K562 (cell line): ENCODE data around the gene PTPN11. TPM values are rescaled to one million over a fixed set of nuclear protein-coding genes. Genes with fewer than 3 reads are reported as not detected.

Experiments used
- ADNP ChIP-seq: fragments of 200-800 bp; sonication (Bioruptor generic); IDR thresholded peaks from 2 replicates; pipeline ENCODE4 v1.6.1; 2016; ENCODE audit warnings: missing genetic modification characterization, missing compliant biosample characterization
- CBFA2T3 ChIP-seq: fragments of 450-650 bp; IDR thresholded peaks from 2 replicates; pipeline ENCODE4 v1.6.1; 2017
- LEF1 ChIP-seq: fragments of 450-650 bp; IDR thresholded peaks from 2 replicates; pipeline ENCODE4 v1.6.1; 2016; ENCODE audit warnings: mild to moderate bottlenecking
- PPARD ChIP-seq: fragments of 250-450 bp; sonication (Bioruptor Pico); IDR thresholded peaks from 2 replicates; pipeline ENCODE4 v1.8.0; 2022; ENCODE audit warnings: inconsistent platforms, mild to moderate bottlenecking, moderate library complexity
- ZNF311 ChIP-seq: fragments of 250-450 bp; sonication (Bioruptor Pico); IDR thresholded peaks from 2 replicates; pipeline ENCODE4 v1.4.0; 2020; ENCODE audit warnings: mild to moderate bottlenecking, moderate library complexity
- polyA plus RNA-seq, 8 experiments: library from polyadenylated mRNA; depleted of rRNA in 4 of 8; stranded (reverse) in 5 of 8; unstranded in 3 of 8; fragments of >200 nt; fragmentation: Nextera tagmentation in 2 of 8; fragmentation: Illumina TruSeq in 1 of 8; extraction: Ambion mirVana in 2 of 8; extraction: Trizol in 1 of 8; gene quantifications; 2 replicates each; pipeline versions ENCODE4 v1.2.1 to v1.2.3, GENCODE V29; 2011 to 2014; ENCODE audit warnings: inconsistent platforms in 1 of 8, missing spikeins in 1 of 8
- total RNA-seq, 7 experiments: library from RNA; depleted of rRNA in 6 of 7; stranded (reverse); fragments of >200 nt in 6 of 7; fragmentation: Illumina TruSeq in 2 of 7; extraction: Trizol in 2 of 7; gene quantifications; 2 replicates each; pipeline versions ENCODE4 v1.2.1 to v1.2.3, GENCODE V29; 2011 to 2021; ENCODE audit warnings: low replicate concordance in 1 of 7
- TF ChIP-seq, protein P1 (sequence below): fragments of 250-450 bp; sonication (Bioruptor Pico); IDR thresholded peaks from 2 replicates; pipeline ENCODE4 v1.8.0; 2022; ENCODE audit warnings: inconsistent platforms
- TF ChIP-seq, protein P2 (sequence below): fragments of 450-650 bp; IDR thresholded peaks from 2 replicates; pipeline ENCODE4 v1.6.1; 2016
- TF ChIP-seq, protein P3 (sequence below): fragments of 450-650 bp; IDR thresholded peaks from 2 replicates; pipeline ENCODE4 v1.7.1; 2018; ENCODE audit warnings: mild to moderate bottlenecking, low read depth; ENCODE audit not compliant: partially characterized antibody

The PTPN11 gene
- total and polyA plus RNA-seq, 9 of the 15 experiments (the other 6 are each of a cell fraction or from before 2014, with no cell fraction given): 22.5 to 126 (median 79.7) TPM

DNA sequence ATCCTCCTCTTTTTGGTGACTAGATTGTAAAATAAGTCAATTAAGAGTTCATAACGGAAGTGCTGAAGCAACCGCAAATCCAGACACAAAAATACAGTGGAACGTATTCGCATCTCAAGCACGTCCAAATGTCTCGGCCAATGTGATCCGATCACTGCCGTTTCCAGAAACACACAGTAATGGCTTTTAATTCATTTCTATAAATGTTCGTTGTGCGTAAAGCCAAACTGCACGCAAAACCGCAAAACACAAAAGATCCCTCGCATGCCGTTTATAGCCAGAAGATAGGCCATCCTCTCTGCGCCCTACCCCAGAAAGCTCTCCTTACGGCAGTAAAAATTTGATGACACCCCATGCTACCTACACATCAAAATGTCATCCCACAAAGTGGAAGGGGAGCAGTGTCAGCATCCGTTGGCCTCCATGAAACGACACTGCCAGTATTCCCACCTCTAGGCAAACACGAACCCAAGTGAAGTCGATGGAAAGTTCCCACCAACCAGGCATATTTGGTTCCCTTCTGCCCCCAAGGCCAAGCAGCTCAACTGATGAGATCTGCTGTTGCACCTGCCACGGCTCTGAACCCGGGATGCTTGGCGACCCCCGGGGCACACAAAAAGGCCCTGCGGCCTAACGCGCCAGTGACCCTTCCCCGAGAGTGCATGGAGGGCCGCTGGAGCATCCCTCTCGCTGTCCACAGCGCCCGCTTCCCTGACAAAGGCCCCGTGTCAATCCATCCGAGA lies 37.9 kb upstream of the PTPN11 start (continued):
- no peak for TF ChIP-seq ADNP (tag)
- TF ChIP-seq PPARD (CRISPR knock-in tag): no peak
- TF ChIP-seq, protein P1, sequence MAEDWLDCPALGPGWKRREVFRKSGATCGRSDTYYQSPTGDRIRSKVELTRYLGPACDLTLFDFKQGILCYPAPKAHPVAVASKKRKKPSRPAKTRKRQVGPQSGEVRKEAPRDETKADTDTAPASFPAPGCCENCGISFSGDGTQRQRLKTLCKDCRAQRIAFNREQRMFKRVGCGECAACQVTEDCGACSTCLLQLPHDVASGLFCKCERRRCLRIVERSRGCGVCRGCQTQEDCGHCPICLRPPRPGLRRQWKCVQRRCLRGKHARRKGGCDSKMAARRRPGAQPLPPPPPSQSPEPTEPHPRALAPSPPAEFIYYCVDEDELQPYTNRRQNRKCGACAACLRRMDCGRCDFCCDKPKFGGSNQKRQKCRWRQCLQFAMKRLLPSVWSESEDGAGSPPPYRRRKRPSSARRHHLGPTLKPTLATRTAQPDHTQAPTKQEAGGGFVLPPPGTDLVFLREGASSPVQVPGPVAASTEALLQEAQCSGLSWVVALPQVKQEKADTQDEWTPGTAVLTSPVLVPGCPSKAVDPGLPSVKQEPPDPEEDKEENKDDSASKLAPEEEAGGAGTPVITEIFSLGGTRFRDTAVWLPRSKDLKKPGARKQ: peak; percentile 62; the same call in 1 of the 2 replicates
- TF ChIP-seq CBFA2T3: no peak
- TF ChIP-seq LEF1: no peak
- TF ChIP-seq, protein P2, sequence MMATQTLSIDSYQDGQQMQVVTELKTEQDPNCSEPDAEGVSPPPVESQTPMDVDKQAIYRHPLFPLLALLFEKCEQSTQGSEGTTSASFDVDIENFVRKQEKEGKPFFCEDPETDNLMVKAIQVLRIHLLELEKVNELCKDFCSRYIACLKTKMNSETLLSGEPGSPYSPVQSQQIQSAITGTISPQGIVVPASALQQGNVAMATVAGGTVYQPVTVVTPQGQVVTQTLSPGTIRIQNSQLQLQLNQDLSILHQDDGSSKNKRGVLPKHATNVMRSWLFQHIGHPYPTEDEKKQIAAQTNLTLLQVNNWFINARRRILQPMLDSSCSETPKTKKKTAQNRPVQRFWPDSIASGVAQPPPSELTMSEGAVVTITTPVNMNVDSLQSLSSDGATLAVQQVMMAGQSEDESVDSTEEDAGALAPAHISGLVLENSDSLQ: peak; percentile 27; the same call in 1 of the 2 replicates
- TF ChIP-seq ZNF311 (CRISPR knock-in tag): no peak
- TF ChIP-seq, protein P3, sequence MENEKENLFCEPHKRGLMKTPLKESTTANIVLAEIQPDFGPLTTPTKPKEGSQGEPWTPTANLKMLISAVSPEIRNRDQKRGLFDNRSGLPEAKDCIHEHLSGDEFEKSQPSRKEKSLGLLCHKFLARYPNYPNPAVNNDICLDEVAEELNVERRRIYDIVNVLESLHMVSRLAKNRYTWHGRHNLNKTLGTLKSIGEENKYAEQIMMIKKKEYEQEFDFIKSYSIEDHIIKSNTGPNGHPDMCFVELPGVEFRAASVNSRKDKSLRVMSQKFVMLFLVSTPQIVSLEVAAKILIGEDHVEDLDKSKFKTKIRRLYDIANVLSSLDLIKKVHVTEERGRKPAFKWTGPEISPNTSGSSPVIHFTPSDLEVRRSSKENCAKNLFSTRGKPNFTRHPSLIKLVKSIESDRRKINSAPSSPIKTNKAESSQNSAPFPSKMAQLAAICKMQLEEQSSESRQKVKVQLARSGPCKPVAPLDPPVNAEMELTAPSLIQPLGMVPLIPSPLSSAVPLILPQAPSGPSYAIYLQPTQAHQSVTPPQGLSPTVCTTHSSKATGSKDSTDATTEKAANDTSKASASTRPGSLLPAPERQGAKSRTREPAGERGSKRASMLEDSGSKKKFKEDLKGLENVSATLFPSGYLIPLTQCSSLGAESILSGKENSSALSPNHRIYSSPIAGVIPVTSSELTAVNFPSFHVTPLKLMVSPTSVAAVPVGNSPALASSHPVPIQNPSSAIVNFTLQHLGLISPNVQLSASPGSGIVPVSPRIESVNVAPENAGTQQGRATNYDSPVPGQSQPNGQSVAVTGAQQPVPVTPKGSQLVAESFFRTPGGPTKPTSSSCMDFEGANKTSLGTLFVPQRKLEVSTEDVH: no peak
